Mucosa of stomach (tissue), 1 donor: Measurements from ENCODE around the gene AGTRAP.

ENCODE experiments used
- H3K27me3 ChIP-seq: one replicate; pipeline ENCODE4 v1.7.0; 2013; ENCODE audit warnings: mild to moderate bottlenecking, low read length; ENCODE audit not compliant: control insufficient read depth, insufficient read depth
- H3K36me3 ChIP-seq: one replicate; pipeline ENCODE4 v1.7.0; 2013; ENCODE audit warnings: low read length; ENCODE audit not compliant: control insufficient read depth, insufficient read depth
- H3K4me1 ChIP-seq: one replicate; pipeline ENCODE4 v1.7.0; 2013; ENCODE audit warnings: mild to moderate bottlenecking, low read length; ENCODE audit not compliant: control insufficient read depth, insufficient read depth
- H3K4me3 ChIP-seq: one replicate; pipeline ENCODE4 v1.7.0; 2013; ENCODE audit warnings: low read length
- H3K9ac ChIP-seq: one replicate; pipeline ENCODE4 v1.7.0; 2013; ENCODE audit warnings: mild to moderate bottlenecking, low read length, moderate library complexity
- H3K9me3 ChIP-seq: one replicate; pipeline ENCODE4 v1.7.0; 2013; ENCODE audit warnings: mild to moderate bottlenecking, low read length, moderate library complexity; ENCODE audit not compliant: control insufficient read depth
- donor health status: Pancreatic carcinoma.

AGTRAP gene

GRCh38 chr1:11784993-11785769, 49.2 kb downstream of the AGTRAP start:
- Histone ChIP-seq H3K36me3 (peaks cover 7% of the 10 kb centered on the region), H3K4me3 (peak overlapping the region; percentile 41), H3K9me3 (no peaks in the 10 kb centered on the region), H3K27me3 (no peaks in the 10 kb centered on the region), H3K9ac (peak overlapping the region; percentile 53), H3K4me1 (peaks cover 57% of the 10 kb centered on the region)

- Histone ChIP-seq H3K27me3 (no peaks in the 10 kb centered on the region), H3K9me3 (no peaks in the 10 kb centered on the region), H3K9ac (no peak overlapping the region), H3K4me3 (no peak overlapping the region), H3K36me3 (peaks cover 11% of the 10 kb centered on the region), H3K4me1 (peaks cover 67% of the 10 kb centered on the region)
Observed at GRCh38 chr1:11786168-11786567, 50.2 kb downstream of the AGTRAP start.

GRCh38 chr1:11787251-11787803, 51.4 kb downstream of the AGTRAP start:
- Histone ChIP-seq H3K27me3 (no peaks in the 10 kb centered on the region), H3K9me3 (no peaks in the 10 kb centered on the region), H3K36me3 (peaks cover 15% of the 10 kb centered on the region), H3K4me1 (peaks cover 79% of the 10 kb centered on the region), H3K4me3 (no peak overlapping the region), H3K9ac (peak overlapping the region; percentile 56)

- H3K4me3 ChIP-seq: no peak overlapping the region
- H3K27me3 ChIP-seq: no peaks in the 10 kb centered on the region
- H3K36me3 ChIP-seq: peaks cover 15% of the 10 kb centered on the region
- peaks cover 83% of the 10 kb centered on the region for H3K4me1 ChIP-seq
- H3K9me3 ChIP-seq: no peaks in the 10 kb centered on the region
- H3K9ac ChIP-seq: peak overlapping the region; percentile 56
Observed at GRCh38 chr1:11787804-11788436, 52.0 kb downstream of the AGTRAP start.

GRCh38 chr1:11788549-11789053, 52.7 kb downstream of the AGTRAP start:
- Histone ChIP-seq H3K36me3 (peaks cover 15% of the 10 kb centered on the region), H3K4me1 (peaks cover 83% of the 10 kb centered on the region), H3K4me3 (no peak overlapping the region), H3K9ac (peak overlapping the region; percentile 18), H3K27me3 (no peaks in the 10 kb centered on the region), H3K9me3 (no peaks in the 10 kb centered on the region)

DNA sequence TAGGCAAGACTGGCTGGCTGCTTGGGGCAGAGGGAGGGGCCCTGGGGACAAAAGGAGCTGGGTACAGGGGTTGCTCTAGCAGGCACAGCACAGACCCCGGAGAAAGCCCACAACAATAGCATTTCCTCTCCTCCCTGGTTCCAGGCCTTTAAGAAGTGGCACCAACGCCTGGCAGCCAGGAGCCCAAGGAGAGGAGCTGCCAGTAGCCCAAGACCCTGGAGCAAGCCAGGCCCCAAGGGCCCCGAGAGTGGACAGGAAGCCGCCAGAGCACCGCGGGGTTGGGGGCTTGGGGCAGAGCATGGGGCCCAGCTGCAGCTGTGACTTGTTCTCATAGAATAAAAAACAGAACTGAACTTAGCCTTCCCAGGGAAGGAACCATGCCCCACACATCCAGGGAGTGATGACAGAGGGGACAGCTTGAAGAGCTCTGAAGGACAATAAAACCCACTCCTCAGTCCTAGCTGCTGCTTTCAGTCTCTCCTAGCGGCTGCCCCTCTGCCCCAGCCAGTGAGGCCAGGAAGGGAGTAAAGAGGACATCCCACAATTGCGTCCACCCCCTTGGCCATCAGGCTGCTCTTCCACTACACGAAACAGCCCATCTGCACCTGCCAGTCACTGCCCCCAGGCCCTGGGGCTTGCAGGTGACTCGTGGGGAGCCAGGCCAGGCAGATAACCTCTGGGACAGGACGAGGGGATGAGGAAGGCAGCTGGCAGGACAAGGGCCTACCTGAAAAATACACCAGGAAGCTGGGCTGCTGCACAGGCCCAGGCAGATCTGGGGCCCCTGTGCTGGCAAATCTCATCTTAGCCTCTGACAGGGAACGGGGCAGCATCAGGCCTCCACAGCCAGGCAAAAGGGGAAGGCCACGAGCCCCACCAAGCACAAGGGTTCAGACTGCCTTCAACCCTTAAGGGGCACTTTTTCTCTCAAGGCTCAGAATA, 53.5 kb downstream of the AGTRAP start:
- Histone ChIP-seq H3K27me3 (no peaks in the 10 kb centered on the region), H3K9me3 (no peaks in the 10 kb centered on the region), H3K4me1 (peaks cover 83% of the 10 kb centered on the region), H3K4me3 (no peak overlapping the region), H3K36me3 (peaks cover 23% of the 10 kb centered on the region), H3K9ac (peak overlapping the region; percentile 54)

GRCh38 chr1:11790101-11790879, 54.4 kb downstream of the AGTRAP start:
- peak overlapping the region; percentile 54 for H3K9ac ChIP-seq

DNA sequence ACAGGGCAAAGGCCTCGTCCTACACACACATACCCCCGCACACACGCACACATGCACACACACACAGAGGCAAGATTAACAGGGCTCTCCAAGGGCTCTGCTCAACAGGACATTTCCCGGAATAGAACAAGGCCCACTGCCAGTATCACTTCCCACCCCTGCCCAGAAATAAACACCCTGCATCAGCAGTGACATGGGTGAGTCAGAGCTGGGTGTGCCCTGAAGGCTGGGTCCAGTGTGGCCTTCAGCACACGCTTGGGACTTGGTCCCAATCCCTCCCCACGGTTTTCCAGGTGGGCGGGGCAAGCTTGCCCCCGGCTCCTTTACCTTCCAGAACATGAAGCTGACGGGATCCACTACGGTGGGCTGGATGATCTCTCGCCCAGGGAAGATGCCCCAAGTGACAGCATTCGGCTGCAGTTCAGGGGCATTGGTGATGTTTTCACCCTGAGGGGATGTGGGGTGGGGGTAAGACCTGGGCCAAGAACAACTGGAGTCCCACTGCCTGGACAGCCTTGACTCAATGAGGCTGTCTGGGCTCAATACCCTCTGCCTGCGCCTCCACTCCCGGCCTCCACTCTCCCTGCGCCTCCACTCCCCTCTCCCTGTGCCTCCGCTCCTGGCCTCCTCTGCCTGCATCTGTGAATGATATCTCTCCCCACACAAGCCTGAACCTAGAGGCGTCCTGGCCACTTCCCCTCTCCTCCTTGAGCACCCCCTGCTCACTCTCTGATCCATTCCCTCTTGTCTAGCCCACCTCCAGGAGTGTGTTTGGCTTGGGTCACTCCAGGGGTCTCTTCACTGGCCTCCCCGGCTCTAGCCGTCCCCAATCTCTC, 55.2 kb downstream of the AGTRAP start:
- Histone ChIP-seq H3K4me1 (peaks cover 66% of the 10 kb centered on the region), H3K27me3 (no peaks in the 10 kb centered on the region), H3K36me3 (peaks cover 39% of the 10 kb centered on the region), H3K9me3 (no peaks in the 10 kb centered on the region), H3K9ac (peak overlapping the region; percentile 54), H3K4me3 (no peak overlapping the region)

More at GRCh38 chr1:11790101-11790879, 54.4 kb downstream of the AGTRAP start:
- Histone ChIP-seq H3K4me1 (peaks cover 74% of the 10 kb centered on the region), H3K4me3 (no peak overlapping the region), H3K36me3 (peaks cover 31% of the 10 kb centered on the region), H3K27me3 (no peaks in the 10 kb centered on the region), H3K9me3 (no peaks in the 10 kb centered on the region)

DNA sequence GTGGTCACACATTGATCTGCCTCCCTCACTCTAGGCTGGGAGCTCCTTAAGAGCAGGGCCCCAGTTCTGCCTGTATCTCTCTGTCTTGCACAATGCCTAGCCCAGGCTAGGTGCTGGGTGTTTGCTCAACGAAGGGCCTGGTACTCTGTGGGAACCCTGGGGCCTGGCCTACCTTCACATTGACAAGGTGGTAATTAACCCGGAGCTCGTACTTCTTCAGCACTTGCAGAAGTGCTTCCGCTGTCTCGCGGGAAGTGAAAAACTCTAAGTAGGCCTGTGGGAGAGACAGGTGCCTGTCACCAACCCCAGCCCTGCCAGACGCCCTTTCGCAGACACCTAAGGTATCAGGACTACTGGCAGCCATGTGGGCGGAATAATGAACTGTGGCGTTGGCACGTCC, 56.2 kb downstream of the AGTRAP start:
- H3K4me3 ChIP-seq: no peak overlapping the region
- no peaks in the 10 kb centered on the region for H3K27me3 ChIP-seq
- peaks cover 42% of the 10 kb centered on the region for H3K36me3 ChIP-seq
- H3K9ac ChIP-seq: peak overlapping the region; percentile 53
- peaks cover 57% of the 10 kb centered on the region for H3K4me1 ChIP-seq
- no peaks in the 10 kb centered on the region for H3K9me3 ChIP-seq

DNA sequence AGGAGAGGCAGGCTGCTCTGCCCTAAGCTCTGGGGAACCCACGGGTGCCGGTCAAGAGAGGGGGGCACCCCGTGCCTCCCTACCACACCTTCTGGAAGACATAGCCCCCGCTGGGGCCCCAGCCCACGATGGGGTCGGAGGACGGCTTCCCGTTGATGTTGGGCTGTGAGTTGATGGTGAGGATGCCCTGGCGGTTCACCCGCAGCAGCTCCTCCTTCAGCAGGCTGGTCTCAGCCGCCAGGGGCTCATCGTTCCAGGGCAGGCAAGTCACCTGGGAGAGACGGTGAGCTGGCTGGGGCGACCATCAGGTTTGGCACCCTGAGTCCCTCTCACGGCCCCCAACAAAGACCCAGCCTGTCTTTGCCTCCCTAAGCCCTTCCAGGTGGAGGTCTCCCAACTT, 57.9 kb downstream of the AGTRAP start:
- no peak overlapping the region for H3K4me3 ChIP-seq
- H3K9ac ChIP-seq: no peak overlapping the region
- no peaks in the 10 kb centered on the region for H3K27me3 ChIP-seq
- peaks cover 42% of the 10 kb centered on the region for H3K36me3 ChIP-seq
- H3K4me1 ChIP-seq: peaks cover 40% of the 10 kb centered on the region
- no peaks in the 10 kb centered on the region for H3K9me3 ChIP-seq
